Ammon's horn (tissue), 1 donor: ENCODE measurements around the gene SKAP1.

Experiments
- DNase-seq: peaks from one replicate; pipeline ENCODE4 v3.0.0-alpha.2; 2016; ENCODE audit warnings: low spot score

The SKAP1 gene

DNA sequence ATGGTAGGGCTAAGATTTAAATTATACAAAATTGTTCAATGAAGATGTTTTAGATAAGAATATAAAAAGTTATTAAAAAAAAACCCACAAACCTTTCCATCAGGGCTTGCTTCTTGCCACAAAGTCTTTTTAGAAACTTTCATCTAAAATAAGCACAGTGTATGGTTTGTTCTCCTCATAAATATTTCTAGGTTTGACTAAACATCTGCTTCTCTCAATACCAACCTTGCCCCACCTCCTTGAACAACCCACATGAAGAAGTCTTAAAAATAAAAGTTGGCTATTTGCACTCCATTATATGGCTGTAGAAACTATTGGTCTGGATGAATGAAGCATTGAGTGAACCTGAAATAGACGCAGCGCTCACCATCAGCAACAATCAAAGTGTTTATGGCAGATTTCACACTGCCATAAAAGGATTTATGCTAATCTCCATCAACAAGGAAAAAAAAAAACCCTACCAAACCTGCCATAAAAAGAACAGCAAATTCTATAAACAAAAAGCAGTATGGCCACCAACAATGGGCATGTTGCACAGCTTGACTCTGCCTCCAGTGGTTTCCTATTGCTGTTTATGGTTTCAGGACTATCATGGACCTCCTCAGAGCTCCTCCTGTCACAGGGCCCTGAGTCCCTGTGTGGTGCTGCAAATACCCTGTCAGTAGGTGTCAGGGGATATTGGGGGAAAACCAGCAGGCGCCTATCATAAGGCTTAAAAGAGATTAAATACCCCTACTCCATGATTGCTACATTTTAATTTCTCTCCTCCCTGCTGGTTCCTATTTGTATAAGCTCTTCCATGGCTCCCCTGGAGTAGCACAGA is 284.8 kb downstream of the SKAP1 start:
- DNase-seq, result no peak

- no peak for DNase-seq
These were observed 285.8 kb downstream of the SKAP1 start for GRCh38 chr17:48144231-48144630.

GRCh38 chr17:48143629-48144028 is 286.4 kb downstream of the SKAP1 start:
- no peak for DNase-seq

DNA sequence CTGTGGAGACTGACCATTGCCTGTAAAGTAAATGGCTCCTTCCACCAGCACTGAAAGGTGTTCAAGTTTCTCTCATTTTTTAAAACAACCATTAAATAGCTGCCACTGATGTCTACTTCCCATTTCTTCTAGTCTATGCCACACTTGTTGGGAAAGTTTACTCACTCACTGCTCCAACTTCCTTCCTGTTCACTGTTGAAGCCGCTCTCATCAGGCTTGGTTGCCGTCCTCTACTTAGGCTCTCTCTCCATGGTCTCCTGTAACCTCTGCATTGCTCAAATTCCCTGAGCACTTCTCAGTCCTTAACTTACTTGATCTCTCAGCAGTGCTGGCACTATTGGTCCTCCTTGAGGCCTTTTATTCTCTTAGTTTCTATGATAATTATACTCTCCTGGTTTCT is 290.1 kb downstream of the SKAP1 start:
- peak; percentile 57 for DNase-seq

DNA sequence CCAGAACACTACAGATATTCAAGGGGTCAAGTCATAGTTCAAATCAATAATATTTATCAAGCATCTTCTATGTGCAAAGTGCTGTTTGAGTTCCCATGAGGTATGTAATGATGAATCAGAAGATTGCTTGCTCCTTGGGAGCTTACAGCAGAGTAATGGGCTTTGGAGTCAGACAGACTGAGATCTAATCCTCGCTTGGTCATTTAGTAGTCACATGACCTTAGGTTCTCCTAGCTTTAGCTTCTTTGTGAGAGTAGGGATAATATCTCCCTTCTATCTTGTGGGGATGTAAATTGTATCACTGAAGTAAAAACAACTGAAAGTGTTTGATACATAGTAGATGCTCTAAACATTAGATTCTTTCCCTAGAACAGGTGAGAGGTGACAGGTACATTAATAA is 292.4 kb downstream of the SKAP1 start:
- DNase-seq, result no peak

DNA sequence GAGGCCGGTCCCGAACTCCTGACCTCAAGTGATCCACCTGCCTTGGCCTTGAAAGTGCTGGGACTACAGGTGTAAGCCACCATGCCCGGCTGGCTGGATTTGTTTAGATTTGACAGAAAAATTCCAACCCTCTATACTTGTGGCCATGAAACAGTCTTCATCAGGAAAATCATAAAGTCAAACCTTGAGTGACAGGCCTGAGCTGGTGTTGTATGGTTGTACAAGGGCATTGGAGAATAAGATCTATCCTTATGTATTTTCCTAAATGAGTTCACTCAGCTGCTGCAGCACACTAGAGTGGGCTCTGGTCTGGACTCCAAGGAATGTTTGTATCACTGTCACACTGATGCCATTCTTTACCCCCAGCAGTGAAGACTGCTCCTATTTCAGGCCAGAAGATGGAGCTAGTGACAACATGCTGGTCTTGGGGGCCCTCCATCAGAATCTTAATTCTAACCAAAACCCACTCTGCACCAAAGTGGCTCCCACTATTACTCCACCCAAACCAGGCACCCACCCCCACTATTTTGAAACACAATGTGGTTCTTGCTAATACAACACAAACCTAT is 295.0 kb downstream of the SKAP1 start:
- no peak for DNase-seq

DNA sequence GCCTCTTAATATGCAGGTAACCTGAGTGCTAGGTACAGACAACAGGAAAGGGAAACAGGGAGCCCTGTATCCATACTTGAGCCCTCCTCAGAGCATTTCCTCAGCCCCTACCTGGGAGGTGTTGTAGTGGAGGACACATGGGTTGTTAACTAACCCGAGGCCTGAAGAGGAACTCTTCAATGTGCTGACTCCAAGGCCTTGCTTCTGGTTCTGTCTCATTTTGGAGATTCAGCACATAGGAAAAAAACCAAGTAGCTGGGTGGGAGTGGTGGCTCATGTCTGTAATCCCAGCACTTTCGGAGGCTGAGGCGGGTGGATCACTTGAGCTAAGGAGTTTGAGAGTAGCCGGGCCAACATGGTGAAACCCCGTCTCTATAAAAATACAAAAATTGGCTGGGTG is 297.6 kb downstream of the SKAP1 start:
- peak; percentile 42 for DNase-seq

GRCh38 chr17:48131216-48131824 is 298.7 kb downstream of the SKAP1 start:
- DNase-seq, result peak; percentile 86

GRCh38 chr17:48129981-48130380 is 300.0 kb downstream of the SKAP1 start:
- DNase-seq, result no peak

DNA sequence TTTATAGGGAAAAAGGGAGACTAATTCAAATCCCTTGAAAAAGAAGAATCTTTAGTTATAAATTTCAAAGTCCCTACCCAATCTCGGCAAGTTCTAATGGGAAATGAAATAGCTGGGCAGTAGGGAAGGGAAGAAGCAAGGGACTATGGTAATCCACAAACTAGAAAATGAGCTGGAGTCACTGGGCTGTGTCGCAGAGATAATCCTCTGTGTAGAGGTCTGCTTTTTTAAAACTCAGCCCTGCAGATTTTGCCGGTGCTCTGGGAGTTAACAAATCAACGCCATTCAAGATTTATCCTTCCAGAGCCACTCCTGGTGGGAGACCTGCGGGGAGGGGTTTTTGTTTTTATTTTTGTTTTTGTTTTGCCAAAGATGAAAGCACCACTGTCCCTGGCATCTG is 301.6 kb downstream of the SKAP1 start:
- no peak for DNase-seq

GRCh38 chr17:48127371-48128051 is 302.5 kb downstream of the SKAP1 start:
- peak; percentile 35 for DNase-seq

GRCh38 chr17:48126532-48126850 is 303.5 kb downstream of the SKAP1 start:
- no peak for DNase-seq

DNA sequence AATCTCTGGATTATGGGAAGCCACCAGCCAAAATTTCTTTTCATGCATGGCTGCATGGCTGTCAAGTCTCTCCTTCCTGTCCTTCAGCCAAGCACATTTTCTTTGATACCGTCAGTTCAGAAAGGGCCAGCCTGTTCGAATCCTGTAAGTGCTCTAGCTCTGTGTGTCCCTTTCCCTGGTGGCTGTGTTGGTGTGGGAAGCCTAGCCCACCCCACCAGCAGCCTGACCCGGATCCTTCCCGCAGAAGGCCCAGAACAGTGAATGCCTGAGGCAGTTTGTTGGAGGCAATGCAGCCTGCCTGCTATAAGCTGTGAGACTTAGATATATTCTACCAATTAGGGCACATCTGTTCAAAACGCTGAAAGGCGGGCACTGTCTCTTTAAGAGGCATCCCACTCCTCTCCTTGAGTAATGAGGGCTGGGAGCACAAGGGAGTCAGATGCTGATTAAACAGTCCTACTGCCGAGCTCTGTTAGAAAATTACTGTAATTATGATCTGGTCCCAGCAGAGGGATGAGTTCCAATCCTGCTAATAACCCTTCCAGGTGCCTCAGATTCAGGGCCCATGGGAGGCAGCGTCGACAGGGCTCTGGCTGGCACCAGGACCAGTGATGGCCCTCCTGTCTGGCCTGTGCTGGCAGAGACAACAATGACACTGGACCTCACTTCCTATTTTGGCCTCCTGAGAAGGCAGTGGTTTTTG is 304.0 kb downstream of the SKAP1 start:
- DNase-seq, result no peak

GRCh38 chr17:48123776-48124388 is 306.1 kb downstream of the SKAP1 start:
- no peak for DNase-seq

DNA sequence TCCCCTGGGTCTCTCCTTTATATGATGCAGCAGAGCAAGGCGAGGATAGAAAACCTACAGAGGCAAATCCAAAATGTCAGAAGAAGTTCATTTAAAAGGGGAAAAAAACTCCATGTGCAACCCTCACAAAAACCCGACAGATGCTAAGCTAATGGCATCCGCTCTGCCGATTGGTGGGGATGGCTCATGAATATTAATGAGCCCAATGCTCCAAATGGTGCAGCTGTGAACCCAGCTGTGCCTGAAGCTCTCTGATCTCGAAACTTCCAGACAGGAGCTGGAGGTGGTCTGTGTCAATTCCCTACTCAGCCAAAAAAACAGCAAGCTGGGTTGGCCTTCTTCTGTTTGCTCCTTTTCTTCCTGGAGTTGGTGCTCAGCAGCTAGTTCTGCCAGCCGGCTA is 306.9 kb downstream of the SKAP1 start:
- DNase-seq, result peak; percentile 87

DNA sequence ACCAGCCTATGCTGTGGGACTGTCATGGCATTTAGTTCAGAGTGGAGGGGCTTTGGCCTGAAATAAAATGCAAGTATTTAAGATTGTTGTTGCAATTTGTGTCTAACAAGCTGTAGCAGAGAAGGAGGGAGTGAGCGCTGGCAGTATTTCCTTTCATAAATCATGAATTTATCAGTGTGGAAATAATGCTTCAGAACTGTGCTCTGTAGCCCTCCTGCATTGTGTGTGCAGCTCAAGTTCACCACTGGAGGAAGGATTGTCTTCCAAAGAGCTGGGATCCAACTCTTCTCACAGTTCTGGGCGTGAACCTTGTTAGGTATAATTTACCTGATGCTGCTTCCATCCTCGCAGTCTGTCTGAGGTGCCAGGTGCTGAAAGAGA is 307.4 kb downstream of the SKAP1 start:
- no peak for DNase-seq

DNA sequence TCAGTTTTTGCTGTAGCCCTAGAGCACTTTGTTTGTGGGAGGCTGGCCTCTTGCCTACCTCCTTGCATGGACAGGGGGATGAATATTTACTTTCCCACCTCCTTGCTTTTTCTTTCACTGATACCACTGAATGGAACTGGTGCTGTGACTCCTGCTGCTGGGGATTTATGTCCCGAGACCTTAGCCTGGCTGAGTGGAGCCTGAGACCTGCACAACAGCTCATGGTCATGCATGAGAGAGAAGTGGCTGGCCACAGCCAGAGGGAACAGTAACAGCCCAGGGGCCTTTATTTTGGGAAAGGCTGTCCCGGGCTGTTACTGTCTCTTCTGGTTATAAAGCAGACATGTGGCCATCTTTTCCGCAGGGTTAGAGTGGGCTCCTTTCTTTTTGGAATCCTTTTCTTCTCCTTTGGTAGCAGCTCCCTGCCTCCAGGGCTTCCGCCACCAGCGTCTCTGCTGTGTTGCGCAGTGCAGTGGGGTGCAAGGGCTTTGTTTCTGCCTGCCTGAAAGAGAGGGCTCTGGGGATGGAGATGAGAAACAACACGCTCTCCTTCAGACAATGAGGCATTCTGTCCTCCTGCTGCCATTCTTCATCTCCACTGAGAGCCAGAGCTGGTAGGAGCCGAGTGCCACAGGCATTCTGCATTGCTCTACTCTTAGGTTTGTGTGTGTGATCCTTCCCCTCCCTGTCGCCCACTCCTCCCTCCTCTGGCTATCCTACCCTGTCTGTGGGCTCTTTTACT is 307.9 kb downstream of the SKAP1 start:
- DNase-seq, result peak; percentile 80

DNA sequence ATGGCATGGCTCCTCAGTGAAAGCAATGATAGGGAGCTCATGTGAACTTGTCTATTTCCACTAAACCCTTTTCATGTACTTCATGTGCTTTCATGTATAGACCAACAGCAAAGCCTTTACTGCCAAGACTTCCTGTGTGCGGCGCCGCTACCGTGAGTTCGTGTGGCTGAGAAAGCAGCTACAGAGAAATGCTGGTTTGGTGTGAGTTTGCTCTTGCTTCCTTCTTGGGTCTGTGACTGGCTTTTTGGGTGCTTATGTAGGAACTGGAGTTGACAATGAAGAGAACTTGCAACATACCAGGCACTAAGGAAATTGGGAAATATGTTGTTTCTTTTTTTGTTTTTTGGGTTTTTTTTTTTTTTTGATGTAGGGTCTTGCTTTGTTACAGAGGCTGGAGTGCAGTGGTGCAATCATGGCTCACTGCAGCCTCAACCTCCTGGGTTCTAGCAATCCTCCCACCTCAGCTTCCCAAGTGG is 316.8 kb downstream of the SKAP1 start:
- peak; percentile 65 for DNase-seq

- no peak for DNase-seq
These were observed 318.1 kb downstream of the SKAP1 start for GRCh38 chr17:48111937-48112241.

- DNase-seq, result no peak
These were observed 319.3 kb downstream of the SKAP1 start for GRCh38 chr17:48110761-48111160.
